GM18508 (cell line): Measurements from ENCODE around the gene ZSWIM6.

ENCODE experiments used
- ATAC-seq: cut with Tn5 transposase; IDR thresholded peaks from one replicate; pipeline ENCODE4 v1.9.1; 2021; ENCODE audit warnings: moderate number of reproducible peaks; ENCODE audit not compliant: insufficient read depth, unreplicated experiment

ZSWIM6 gene

DNA sequence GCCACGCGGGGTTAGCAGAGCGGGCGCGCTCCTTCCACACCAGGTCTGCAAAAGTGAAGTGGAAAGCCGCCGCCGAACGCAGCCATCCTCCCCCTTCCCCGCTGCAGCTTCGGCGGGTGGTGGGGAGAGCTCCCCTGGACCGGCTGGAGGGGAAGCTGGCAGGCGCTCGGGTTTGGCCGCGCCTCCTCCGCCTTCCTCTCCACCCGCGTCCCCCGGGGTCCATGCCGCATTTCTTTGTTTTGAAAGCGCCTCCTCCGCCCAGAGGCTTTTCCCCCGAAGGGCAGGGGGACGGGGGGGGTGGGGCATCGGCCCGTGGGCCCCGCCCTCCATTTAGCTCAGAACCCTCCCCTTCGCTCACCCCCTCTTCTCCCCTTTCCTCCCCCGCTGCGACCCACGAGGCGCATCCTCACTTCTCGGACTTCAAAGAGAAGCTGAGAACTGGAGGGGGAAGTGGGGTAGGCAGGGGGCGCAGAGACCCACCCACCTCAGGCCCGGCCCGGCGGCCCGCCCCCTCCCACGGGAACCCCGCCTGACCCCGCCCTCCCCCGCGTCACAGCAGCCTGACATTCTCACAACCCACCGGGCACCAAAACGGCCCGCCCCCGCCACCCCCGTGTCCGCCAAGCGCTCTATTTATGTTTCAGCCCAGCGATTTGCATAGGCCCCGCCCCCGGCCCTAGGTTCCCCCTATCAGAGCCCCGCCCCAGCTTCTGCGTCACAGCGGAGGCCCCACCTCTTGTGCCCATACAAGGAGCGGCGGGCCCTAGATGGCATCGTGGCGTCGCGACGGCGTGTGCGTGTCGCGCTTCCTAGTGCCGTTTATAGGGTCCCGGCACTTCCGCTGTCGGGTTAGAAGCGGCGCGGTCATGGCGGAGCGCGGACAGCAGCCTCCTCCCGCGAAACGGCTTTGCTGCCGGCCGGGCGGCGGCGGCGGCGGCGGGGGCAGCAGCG lies at the start of gene ZSWIM6:
Gene ZSWIM6, plus strand, starts transcription at position 852 of the 951 bp plus-strand sequence. Its CDS starts 15 bp downstream, at position 867.
- peak; percentile 47 for ATAC-seq

DNA sequence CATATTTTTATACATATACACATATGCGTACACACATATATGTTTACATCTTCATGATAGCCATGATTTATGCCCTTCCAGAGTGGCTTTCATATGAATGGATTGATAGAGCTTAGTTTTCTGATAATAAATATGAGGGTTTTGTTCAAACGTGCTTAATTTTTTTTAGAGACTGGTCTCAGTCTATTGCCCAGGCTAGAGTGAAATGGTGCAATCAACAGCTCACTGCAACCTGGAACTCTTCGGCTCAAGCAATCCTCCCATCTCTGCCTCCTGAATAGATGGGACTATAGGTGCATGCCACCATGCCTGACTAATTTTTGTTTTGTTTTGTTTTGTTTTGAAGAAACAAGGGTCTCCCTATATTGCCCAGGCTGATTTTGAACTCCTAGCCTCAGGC lies 48.6 kb upstream of the ZSWIM6 start:
- ATAC-seq, result no peak

DNA sequence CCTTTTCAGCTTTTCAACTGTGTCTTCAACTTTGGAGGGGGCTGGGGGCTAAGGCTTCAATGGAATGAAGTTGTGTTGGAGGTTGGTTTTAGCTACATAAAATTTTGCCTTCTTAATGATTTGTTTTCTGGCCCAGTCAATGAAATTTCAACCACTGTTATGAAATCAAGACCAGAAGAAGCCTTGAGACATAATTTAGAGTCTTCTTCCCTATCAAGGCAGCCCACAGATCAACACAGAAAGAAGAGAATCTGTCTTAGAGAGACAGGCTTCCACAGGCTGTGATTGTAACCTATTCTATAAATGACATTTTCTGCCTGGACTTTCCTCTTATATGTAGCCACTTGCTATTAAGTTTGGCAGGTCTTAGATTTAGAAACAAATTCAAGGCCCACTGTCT lies 46.5 kb upstream of the ZSWIM6 start:
- no peak for ATAC-seq

DNA sequence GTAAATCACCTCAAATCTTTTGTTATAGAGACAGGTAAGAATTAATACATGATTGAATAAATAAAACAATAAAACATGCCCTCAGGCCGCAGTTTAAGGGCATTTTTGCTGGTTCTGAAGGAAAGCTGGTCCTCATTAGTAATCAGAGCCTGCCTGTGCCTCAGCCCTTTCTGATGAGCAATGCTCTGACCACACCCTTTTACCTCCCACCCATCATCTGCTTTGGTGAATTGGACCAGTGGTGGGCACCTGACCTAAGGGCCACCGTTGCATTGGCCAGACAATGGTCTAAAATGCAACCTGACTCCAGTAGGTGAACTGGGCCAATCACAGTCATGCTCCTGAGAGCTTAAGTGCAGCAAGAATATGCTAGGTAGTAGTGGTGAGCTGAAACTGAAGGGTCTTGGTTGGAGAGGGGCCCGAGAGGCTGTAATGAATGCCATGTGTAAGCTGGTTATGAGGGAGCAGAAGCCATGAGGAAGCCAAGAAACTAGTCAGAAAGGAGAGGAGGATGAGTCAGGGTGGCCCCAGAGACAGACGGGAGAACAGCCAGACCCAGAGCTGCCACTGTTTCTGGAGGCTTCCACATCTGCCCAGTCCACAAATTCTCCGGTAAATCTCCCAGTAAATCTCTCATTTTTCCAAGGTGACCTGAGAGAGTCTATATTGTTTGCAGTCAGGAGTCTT lies 45.5 kb upstream of the ZSWIM6 start:
- ATAC-seq, result no peak

DNA sequence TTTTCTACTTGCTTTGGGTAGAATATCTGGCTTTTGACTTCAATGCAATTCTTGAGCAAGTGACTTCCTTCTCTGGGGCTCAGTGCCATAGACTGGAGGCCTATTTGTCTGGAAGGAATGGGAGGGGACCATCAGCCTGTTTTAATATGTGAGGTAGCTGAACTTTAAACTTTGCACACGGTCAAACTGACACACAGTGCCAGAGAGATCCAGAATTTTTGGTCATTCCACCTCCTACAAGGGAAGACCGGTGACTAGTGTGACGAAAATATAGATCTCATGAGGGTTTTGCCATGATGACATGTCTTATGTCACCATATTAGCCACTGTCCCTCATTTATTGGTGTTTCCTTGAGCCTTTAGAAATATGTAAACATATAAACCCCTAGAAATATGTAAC lies 44.6 kb upstream of the ZSWIM6 start:
- ATAC-seq, result no peak

DNA sequence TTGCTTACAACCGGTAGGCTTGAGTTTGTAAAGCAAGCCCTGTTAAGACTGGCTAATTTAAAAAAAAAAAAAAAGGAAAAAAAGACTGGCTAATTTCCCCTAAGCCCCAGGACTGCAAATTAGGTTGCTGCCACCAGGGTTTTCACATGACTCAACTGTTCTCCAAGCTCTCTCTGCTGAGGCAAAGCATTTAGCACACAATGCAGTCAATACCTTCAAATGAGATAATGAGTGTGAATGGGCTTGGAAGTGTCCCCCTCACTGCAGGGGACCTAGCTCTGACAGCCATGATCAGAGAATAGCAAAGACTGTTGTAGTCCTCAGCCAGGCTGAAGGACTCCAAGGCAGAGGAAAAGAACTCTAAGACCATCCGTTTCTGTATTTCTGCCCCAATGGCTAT lies 42.8 kb upstream of the ZSWIM6 start:
- no peak for ATAC-seq

DNA sequence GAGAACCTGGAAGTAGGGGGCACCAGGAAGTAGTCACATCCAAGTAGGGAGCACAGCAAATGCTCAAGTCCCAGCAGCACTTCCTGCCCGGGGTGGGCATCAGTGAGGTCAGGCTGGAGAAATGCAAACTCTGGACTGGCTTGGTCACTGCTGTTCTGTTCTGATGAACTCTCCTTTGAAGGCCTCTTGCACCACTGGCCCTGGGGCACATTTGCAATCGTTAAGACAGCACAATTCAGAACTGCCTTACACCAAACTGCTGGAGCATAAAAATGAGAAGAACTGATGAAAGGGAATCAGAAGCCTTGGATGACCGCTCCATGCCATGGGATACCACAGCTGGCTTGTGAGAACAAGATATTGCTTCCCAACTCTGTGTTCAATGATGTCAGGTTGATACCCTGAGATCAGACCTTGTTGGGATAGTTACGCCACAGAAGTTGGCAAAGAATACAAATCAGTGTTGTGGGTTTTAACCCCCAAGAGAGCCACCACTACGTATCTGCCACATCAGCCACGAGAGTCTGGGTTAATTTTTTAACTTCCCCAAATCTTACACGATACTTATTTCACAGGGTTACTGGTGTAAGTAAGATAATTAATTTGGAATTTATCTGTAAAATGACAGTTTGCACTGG lies 42.3 kb upstream of the ZSWIM6 start:
- no peak for ATAC-seq

DNA sequence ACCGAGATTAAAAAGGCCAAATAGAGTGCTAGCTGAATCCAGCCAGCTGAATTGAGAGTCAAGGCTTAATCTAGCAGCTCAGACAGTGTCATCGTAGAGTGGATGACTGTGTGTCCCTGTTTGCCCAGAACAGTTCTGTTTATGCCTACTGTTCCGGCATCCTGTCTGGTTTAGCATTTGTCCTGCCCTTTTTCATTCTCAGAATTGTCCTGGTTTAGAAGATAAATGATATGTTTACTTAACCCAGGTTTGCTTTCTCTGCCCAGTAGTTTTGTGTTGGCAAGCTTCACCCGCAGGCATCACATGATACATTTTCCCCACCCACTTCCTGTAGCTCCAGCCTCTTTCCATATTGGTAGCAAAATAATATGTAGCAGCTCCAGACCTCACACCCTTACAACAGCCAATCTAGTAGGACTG lies 41.3 kb upstream of the ZSWIM6 start:
- ATAC-seq, result no peak

DNA sequence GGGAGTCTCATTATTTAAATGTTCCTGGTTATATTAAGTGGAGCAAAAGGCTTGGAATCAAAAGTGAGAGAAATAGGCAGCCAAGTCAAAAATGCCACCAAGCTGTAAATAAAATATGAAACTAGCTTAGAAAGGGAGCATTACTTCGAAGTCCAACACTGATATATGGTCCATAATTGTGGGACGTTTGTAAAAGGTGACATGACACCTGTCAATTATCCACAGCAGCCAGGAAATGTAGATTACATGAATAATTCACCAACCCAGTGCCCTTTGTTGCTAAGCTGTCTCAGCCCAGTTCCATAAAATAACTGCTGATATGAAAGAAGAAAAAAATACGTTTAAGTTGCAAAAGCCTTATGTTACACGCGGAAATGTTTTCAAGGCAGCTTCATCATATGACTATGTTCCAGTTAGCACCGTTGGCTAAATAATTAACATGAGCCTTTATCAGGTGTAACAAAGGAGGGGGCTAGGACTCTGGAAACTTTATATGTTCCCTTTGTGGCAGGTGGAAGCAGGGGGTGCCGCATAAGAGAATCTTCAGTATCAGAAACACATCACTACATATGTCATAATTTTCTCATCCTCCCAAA lies 39.9 kb upstream of the ZSWIM6 start:
- ATAC-seq, result no peak

DNA sequence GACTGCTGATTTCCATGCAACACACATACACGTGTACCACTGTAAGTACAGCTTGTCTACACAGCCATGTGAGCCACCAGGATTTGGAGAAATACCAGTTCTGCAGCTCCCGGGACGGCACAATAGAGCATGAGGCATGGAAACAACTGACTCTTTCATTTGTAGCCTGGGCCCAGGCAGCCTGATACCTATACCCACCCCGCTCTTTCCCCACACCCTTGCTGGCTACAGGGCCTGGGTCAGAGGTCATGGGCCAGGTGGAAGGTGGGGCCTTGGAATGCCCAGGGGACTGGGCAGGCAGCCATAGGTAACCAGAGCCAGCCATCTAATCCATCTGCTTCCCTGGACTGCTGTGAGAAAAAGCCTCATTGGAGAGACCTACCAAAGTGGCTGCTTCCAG lies 39.0 kb upstream of the ZSWIM6 start:
- ATAC-seq, result no peak

DNA sequence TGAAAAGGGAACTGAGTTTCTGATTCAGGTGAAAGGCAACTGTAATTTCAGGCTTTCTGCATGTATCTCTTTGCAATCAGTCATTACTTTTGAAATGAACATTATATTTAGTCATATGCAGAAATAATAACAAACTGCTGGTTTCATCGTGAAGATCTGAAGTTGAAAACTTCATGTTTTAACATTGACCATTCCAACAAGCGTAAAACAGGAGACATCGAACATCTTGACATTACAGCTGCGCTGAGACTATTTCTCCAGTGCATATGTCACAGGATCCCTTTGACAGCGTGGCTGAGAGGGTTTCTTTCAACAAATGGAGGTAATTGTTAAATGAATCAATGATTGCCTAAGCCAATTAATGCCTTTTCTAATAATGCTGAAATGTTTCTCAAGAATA lies 38.2 kb upstream of the ZSWIM6 start:
- ATAC-seq, result no peak

DNA sequence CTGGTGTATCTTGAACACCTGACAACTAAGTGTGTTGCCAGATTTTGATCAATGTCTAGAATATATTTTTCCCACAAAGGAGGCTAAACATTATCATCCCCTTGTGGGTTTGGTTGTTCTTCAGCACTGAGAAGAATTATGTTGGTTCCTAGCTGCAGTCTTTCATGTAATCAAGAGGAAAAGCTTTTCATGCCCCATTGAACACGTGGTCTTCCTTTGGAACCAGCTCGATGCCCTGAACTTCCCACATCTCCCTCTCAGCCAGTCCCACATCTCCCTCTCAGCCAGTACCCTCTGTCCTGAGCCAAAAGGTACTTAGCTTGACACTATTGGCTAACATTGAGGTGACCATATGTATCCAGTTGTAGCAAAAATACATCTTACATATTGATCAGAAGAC lies 36.7 kb upstream of the ZSWIM6 start:
- ATAC-seq, result no peak

DNA sequence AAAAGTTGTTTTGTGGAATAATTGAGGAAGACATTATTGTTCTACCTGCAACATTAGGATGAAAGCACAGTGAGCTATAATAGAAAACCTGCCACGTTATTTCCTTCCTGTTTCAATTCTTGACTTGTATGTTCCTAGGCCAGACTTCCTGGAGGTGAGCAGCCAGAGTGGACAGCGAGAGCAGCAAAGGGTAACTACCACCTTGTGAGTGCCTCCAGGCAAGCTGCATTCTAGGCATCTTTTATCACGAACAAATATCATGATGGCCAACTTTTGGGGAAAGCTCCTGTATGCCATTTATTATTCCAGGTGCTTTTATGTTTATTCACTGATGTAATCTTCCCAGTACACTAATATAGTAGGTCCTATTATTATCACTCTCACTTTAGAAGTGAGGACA lies 34.0 kb upstream of the ZSWIM6 start:
- no peak for ATAC-seq

DNA sequence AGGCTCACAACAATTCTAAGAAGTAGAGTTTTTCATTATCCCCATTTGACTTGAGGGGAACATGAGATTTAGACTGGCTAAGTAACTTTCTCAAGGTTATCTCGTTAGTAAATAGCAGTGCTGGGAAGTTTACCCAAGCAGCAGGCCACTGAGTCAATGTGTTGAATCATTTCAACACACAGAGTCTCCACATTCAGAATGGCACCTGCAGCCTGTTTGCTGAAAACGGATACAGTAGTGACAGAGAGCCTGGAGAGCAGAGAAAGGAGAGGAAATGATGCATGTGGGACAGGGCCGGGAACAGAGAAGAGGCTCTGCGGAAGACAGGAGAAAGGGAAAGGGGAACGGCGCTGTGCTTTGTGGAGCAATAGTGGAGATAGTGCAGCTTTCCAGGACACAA lies 33.5 kb upstream of the ZSWIM6 start:
- no peak for ATAC-seq

DNA sequence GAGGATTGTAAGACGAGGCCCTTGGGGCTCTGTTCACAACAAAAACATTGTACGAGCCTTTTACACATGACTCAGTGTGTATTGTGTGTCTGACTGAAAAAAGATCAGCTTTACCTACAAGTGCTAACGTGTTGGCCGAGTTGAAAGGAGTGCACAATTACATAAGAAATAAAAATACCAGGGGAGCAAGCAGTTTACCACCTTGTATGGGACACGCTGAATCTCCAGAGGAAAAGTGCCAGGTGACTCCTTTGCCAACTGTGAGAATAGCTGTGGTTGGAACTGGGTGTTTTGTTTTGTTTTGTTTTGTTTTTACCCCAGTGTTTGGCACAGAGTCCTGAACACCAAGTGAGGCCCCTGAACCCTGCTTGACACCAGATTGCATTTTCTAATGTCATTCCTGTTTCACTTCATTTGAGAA lies 32.8 kb upstream of the ZSWIM6 start:
- ATAC-seq, result no peak

DNA sequence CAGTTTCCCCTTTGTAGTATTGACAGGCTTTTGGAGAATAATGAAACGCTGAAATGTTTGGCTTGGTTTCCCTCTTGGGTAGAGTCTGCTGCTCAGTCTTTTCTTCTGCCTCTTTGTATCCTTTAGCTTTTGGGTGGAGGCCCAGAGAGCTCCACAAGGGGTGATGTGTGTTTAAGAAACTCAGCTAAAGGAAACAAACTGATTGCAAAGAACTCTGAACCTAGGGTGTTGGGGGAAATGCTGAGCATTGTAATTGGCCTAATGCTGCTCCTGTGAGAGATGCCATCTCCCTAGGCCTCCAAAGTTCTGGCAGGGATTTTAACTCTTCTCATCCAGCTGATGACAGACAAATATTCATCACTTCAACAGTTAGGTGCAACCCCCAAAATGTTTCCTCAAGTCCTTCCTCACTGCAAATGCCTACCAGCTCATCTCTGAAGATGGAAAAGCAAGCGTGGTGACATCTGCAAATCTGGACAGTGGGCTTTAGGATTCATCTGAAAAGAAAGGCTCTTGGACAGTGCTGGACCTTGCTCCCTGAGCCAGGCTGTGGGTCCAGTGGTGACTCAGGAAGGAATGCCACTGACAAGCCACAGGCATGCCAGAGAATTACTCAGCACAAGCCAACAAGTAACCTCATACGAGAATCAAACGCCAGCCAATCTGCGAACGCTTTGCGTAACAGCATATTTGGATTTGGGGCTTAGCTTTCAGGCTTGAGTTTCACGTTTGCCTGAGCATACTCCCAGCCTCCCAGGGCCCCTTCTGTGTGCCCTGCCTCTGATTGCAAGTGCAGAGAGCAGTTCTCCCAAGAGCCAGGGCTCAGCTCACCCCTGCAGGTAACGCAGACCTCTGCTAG lies 30.5 kb upstream of the ZSWIM6 start:
- no peak for ATAC-seq

DNA sequence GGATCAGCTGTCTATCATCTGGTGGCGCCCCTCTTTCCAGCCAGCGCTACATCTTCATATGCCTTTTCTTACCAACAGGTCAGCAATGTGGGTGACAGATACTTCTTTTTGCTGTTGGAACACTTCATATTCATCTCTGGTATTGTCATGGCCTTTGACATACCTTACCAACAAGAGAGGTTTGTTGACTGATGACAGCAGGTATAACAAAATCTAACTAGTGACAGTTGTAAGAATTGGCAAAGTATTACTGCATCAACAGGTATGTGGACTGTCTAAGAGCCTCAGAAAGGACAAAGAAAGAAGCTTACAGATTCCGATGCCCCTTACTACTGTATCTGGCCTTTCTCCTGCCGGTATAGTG lies 29.9 kb upstream of the ZSWIM6 start:
- ATAC-seq, result no peak

DNA sequence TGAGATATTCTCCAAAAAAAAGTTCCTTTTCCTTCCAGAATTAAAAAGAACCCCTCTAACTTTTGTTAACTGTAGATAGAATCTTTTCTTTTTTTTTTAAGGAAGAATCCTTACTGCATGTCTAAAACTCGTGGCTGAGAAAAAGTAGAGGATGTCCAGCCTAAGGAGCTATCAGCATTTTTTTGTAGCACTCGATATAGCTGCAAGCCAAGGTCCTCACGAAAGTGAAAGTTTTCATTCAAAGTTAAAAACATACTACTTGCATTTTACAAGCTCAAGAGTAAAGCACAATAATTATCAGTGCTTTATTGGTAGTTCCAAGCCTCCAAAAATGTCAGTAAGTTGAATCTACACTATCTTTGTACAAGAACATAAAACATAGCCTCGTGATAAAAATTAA lies 28.7 kb upstream of the ZSWIM6 start:
- ATAC-seq, result no peak

DNA sequence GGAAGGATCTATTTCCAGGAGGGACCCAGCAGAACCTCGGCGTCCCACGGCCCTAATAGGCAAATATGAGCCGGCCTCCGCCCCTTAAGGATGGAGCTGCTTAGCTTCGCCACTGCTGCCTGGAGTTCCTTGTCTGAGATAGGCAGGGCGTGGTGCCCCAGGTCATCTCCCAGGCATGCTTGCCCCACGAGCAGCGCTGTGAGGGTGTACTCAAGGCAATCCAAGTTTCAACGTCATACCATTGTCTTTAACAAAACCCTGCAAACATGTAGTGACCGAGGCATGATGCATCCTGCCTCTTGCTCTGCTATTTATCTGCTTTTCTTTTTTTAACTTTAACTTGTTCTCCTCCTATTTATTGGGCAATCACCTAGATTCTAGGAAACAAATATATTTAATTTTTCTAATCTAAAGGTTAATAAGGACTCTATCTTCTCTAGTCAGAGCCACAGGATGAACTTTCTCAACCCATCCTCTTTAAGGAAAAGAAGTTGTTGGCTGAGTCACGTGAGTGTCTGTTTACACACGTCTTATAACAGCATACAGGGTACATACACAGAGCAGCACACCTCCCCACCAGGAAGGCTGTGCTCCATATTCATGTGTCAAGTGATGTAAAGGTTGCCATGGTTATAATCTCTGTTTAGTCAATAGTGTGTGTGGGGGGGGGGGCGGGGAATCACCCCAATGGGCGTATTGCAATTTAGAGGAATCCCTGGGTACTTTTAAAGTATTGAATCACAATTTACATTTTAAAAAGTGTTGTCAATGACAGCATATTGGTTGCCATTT lies 27.3 kb upstream of the ZSWIM6 start:
- ATAC-seq, result no peak
